GM12878 (cell line): ENCODE data around the gene LCP1. TPM values are rescaled to one million over a fixed set of nuclear protein-coding genes. Genes with fewer than 3 reads are reported as not detected.
A peak's percentile ranks its signal among the peaks of the same experiment; 100 is the strongest.

Experiments used
- BHLHE40 ChIP-seq, 2 experiments: fragments of 450-650 bp in 1 of 2; IDR thresholded peaks; 2 replicates each; pipeline ENCODE4 v1.6.1; 2011 to 2017; ENCODE audit warnings: low read depth in 2 of 2, borderline replicate concordance in 1 of 2, improper control_type of control experiment in 1 of 2, low read length in 1 of 2, mild to moderate bottlenecking in 1 of 2
- CREB1 ChIP-seq: IDR thresholded peaks from 2 replicates; pipeline ENCODE4 v1.6.1; 2012; ENCODE audit warnings: low read depth, mild to moderate bottlenecking, inconsistent platforms
- CREM ChIP-seq: IDR thresholded peaks from 2 replicates; pipeline ENCODE4 v1.6.1; 2014; ENCODE audit warnings: antibody characterized with exemption, low read depth
- EED ChIP-seq: sonication (generic); IDR thresholded peaks from 2 replicates; pipeline ENCODE4 v1.6.1; 2016; ENCODE audit warnings: antibody characterized with exemption, low read depth
- EGR1 ChIP-seq, 2 experiments: IDR thresholded peaks; 1 replicate in 1 of 2; 2 replicates in 1 of 2; pipeline ENCODE4 v1.6.1; 2011 to 2012; ENCODE audit warnings: low read depth in 2 of 2, low read length in 2 of 2, borderline replicate concordance in 1 of 2, mild to moderate bottlenecking in 1 of 2, moderate library complexity in 1 of 2
- LARP7 ChIP-seq: fragments of 450-650 bp; IDR thresholded peaks from 2 replicates; pipeline ENCODE4 v1.6.1; 2017; ENCODE audit warnings: mild to moderate bottlenecking
- PML ChIP-seq: IDR thresholded peaks from 2 replicates; pipeline ENCODE4 v1.6.1; 2012; ENCODE audit warnings: low read length, inconsistent platforms
- POLR2A ChIP-seq: IDR thresholded peaks from 2 replicates; pipeline ENCODE4 v1.6.1; 2011; ENCODE audit warnings: low read depth, mild to moderate bottlenecking, low read length
- POLR2AphosphoS2 ChIP-seq: IDR thresholded peaks from 2 replicates; pipeline ENCODE4 v1.6.1; 2011; ENCODE audit warnings: low read depth, mild to moderate bottlenecking, low read length, improper control_type of control experiment, moderate library complexity
- POLR2AphosphoS5 ChIP-seq: IDR thresholded peaks from 2 replicates; pipeline ENCODE4 v1.6.1; 2011; ENCODE audit warnings: mild to moderate bottlenecking, low read length, inconsistent platforms
- RAD51 ChIP-seq: fragments of 450-650 bp; IDR thresholded peaks from 2 replicates; pipeline ENCODE4 v1.6.1; 2016; ENCODE audit warnings: moderate library complexity, mild to moderate bottlenecking, inconsistent platforms
- REST ChIP-seq: IDR thresholded peaks from 2 replicates; pipeline ENCODE4 v1.6.1; 2012; ENCODE audit warnings: mild to moderate bottlenecking, low read depth, low read length
- RUNX3 ChIP-seq: IDR thresholded peaks from 2 replicates; pipeline ENCODE4 v1.6.1; 2012; ENCODE audit warnings: low read length, inconsistent platforms
- SIX5 ChIP-seq: IDR thresholded peaks from 2 replicates; pipeline ENCODE4 v1.6.1; 2011; ENCODE audit warnings: mild to moderate bottlenecking, low read depth, low read length, moderate library complexity; ENCODE audit not compliant: severe bottlenecking
- SREBF2 ChIP-seq: IDR thresholded peaks from 2 replicates; pipeline ENCODE4 v1.6.1; 2012; ENCODE audit warnings: mild to moderate bottlenecking, low read length
- TAF1 ChIP-seq: IDR thresholded peaks from 2 replicates; pipeline ENCODE4 v1.6.1; 2011; ENCODE audit warnings: mild to moderate bottlenecking, low read depth, low read length, borderline replicate concordance
- TARDBP ChIP-seq: IDR thresholded peaks from 2 replicates; pipeline ENCODE4 v1.6.1; 2016; ENCODE audit warnings: borderline replicate concordance
- YY1 ChIP-seq: IDR thresholded peaks from 2 replicates; pipeline ENCODE4 v1.6.1; 2011; ENCODE audit warnings: low read depth, mild to moderate bottlenecking, low read length
- polyA plus RNA-seq, 11 experiments: library from polyadenylated mRNA; depleted of rRNA in 4 of 11; unstranded in 6 of 11; stranded (reverse) in 5 of 11; fragments of >200 nt; fragmentation: Nextera tagmentation in 4 of 11; fragmentation: Illumina TruSeq in 1 of 11; extraction: Ambion mirVana in 4 of 11; extraction: Trizol in 1 of 11; gene quantifications; 1 replicate in 1 of 11; 2 replicates in 10 of 11; pipeline versions ENCODE4 v1.2.1 to v1.2.3, GENCODE V29; 2011 to 2016; ENCODE audit warnings: inconsistent platforms in 2 of 11, missing spikeins in 2 of 11, low read depth in 1 of 11
- total RNA-seq, 4 experiments: library from RNA; depleted of rRNA in 3 of 4; stranded (reverse); fragments of >200 nt in 3 of 4; fragmentation: Illumina TruSeq in 1 of 4; extraction: Trizol in 1 of 4; gene quantifications; 2 replicates each; pipeline versions ENCODE4 v1.2.1 to v1.2.3, GENCODE V29; 2013 to 2021
- TF ChIP-seq, protein P1 (sequence below): fragments of 450-650 bp; IDR thresholded peaks from 2 replicates; pipeline ENCODE4 v1.6.1; 2014; ENCODE audit warnings: mild to moderate bottlenecking

The LCP1 gene
- total and polyA plus RNA-seq, 10 of the 15 experiments (the other 5 are each of a cell fraction or from before 2014, with no cell fraction given) = 775 to 2,201 (median 1,556) TPM

GRCh38 chr13:46168341-46168740, 13.6 kb downstream of the LCP1 start (continued):
- TF ChIP-seq REST (0 out of 2 replicates have a peak, but pooled peaks have one; percentile 56), LARP7 (peak; percentile 73; the same call in 1 of the 2 replicates), TAF1 (peak; percentile 43; the same call in 1 of the 2 replicates), SIX5 (no peak), POLR2AphosphoS5 (peak; percentile 88), SREBF2 (no peak), RUNX3 (peak; percentile 42), RAD51 (peak; percentile 52), BHLHE40 (IDR thresholded peaks at IDR 0.05; ENCODE audit: borderline replicate concordance in 1 of 2, low read depth in 2 of 2, low read length in 1 of 2) (peak; percentile 94 to 96), CREB1 (0 out of 2 replicates have a peak, but pooled peaks have one; percentile 12), CREM (peak; percentile 36; the same call in 1 of the 2 replicates), POLR2A (peak; percentile 72), YY1 (0 out of 2 replicates have a peak, but pooled peaks have one; percentile 17), EGR1 (IDR thresholded peaks at IDR 0.05; ENCODE audit: borderline replicate concordance in 1 of 2, low read depth in 2 of 2, low read length in 2 of 2) (peak in 1 of 2 experiments; percentile 81; a peak in 2 of 3 replicates), EED (peak; percentile 58), POLR2AphosphoS2 (peak; percentile 71), TARDBP (no peak), PML (no peak)
- TF ChIP-seq, protein P1, sequence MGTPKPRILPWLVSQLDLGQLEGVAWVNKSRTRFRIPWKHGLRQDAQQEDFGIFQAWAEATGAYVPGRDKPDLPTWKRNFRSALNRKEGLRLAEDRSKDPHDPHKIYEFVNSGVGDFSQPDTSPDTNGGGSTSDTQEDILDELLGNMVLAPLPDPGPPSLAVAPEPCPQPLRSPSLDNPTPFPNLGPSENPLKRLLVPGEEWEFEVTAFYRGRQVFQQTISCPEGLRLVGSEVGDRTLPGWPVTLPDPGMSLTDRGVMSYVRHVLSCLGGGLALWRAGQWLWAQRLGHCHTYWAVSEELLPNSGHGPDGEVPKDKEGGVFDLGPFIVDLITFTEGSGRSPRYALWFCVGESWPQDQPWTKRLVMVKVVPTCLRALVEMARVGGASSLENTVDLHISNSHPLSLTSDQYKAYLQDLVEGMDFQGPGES = no peak
